ENCODE measurements around the gene CTNNA3. TPM values are rescaled to one million over a fixed set of nuclear protein-coding genes. Genes with fewer than 3 reads are reported as not detected.
A peak's percentile ranks its signal among the peaks of the same experiment; 100 is the strongest.
"Not testable (repeated sequence)": the region's sequence is repeated elsewhere in the genome, so short reads cannot be mapped to it uniquely, and the experiment has no call there.

CTNNA3 gene
- total RNA-seq, 1 donor = not detected

DNA sequence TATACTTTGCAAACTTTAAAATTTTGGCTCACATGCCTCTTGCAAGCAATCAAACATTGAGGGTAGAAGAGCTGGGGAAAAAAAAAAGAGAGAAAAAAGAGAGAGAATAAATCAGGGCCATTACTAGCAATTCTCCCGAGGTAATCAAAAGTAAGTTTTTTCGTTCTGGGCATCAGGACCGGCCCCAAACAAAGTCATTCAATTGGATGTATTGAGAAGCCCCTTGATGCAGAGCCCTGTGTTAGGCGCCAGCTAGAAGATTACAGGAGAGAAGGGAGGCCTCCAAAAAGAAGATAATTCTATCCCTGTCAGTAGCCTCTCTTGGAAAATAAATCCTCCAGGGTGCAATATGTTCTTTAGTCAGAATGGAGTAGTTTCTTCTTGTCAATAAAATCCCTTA is 2.2 kb upstream of the CTNNA3 start:
- no peaks in the 10 kb centered on the region for H3K36me3 ChIP-seq (ENCODE audit: insufficient read depth, low read length)
- H4K20me1 ChIP-seq (ENCODE audit: insufficient read depth, low read length) = no peaks in the 10 kb centered on the region
- H2AFZ ChIP-seq (ENCODE audit: low read length) = no peak overlapping the region
- no peak overlapping the region for H3K4me3 ChIP-seq (ENCODE audit: insufficient read depth, low read length)
- H3K4me2 ChIP-seq (ENCODE audit: insufficient read depth, low read length) = no peak overlapping the region
- peaks cover 11% of the 10 kb centered on the region for H3K27me3 ChIP-seq (ENCODE audit: insufficient read depth, low read length)
- no peaks in the 10 kb centered on the region for H3K4me1 ChIP-seq (ENCODE audit: insufficient read depth, low read length)
- H3K9me3 ChIP-seq (ENCODE audit: low read depth, low read length) = no peaks in the 10 kb centered on the region
- no peak overlapping the region for H3K27ac ChIP-seq (ENCODE audit: low read depth, low read length)
- DNase-seq (ENCODE audit: insufficient read length, low spot score, missing footprints) = no peak
- TF ChIP-seq CTCF (IDR thresholded peaks at IDR 0.05; ENCODE audit: extremely low read depth, low read depth, low read length) = no peak
- no peaks in the 10 kb centered on the region for H3K79me2 ChIP-seq (ENCODE audit: insufficient read depth, low read length)

DNA sequence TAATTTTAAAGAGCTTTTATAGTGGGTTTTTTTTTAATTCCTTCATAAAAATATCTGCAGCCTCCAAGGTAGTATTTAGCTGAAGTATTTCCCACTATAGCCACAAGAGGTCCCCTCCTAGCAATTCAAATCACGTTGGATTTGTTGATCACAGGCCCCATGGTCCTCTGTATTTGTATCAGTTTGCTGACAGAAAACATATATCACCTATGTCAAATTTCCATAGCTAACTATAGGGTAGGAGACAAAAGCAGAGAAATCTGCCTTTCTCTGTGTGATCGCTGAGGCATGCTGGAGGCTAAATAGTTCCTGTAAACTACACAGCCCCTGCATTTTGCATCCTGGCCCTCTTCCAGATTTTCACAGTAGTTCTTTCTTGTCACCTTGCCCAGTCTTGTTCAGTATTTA is 1.7 kb upstream of the CTNNA3 start:
- no peak overlapping the region for H2AFZ ChIP-seq (ENCODE audit: low read length)
- no peaks in the 10 kb centered on the region for H3K9me3 ChIP-seq (ENCODE audit: low read depth, low read length)
- H3K4me1 ChIP-seq (ENCODE audit: insufficient read depth, low read length) = no peaks in the 10 kb centered on the region
- no peak overlapping the region for H3K4me3 ChIP-seq (ENCODE audit: insufficient read depth, low read length)
- no peak for DNase-seq (ENCODE audit: insufficient read length, low spot score, missing footprints)
- no peaks in the 10 kb centered on the region for H4K20me1 ChIP-seq (ENCODE audit: insufficient read depth, low read length)
- no peak overlapping the region for H3K27ac ChIP-seq (ENCODE audit: low read depth, low read length)
- no peak overlapping the region for H3K4me2 ChIP-seq (ENCODE audit: insufficient read depth, low read length)
- H3K27me3 ChIP-seq (ENCODE audit: insufficient read depth, low read length) = peaks cover 11% of the 10 kb centered on the region
- H3K79me2 ChIP-seq (ENCODE audit: insufficient read depth, low read length) = no peaks in the 10 kb centered on the region
- TF ChIP-seq CTCF (IDR thresholded peaks at IDR 0.05; ENCODE audit: extremely low read depth, low read depth, low read length) = peak; percentile 61
- H3K36me3 ChIP-seq (ENCODE audit: insufficient read depth, low read length) = no peaks in the 10 kb centered on the region

GRCh38 chr10:67696679-67697078 is 684 bp upstream of the CTNNA3 start:
- TF ChIP-seq CTCF (IDR thresholded peaks at IDR 0.05; ENCODE audit: extremely low read depth, low read depth, low read length) = no peak

DNA sequence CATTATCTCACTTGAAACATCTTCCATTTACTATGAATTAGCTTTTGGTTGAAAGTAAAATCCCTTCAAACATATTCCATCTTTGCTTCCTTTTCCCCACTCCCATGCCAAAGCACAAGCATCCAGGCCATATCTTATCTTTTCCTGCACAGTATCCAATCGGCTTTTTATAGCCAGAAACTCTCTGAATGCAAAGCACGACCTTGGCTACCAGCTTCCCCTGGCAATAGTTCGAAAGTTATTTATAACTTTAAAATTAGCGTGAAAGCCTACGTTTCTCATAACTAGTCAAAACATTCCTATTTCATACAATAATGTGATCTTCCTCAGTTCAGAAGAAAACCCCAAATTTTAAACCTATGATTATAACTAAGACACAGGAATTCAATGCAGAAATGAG is 440 bp downstream of the CTNNA3 start:
- H3K79me2 ChIP-seq (ENCODE audit: insufficient read depth, low read length) = no peaks in the 10 kb centered on the region
- no peaks in the 10 kb centered on the region for H3K4me1 ChIP-seq (ENCODE audit: insufficient read depth, low read length)
- H3K36me3 ChIP-seq (ENCODE audit: insufficient read depth, low read length) = no peaks in the 10 kb centered on the region
- no peak overlapping the region for H3K4me3 ChIP-seq (ENCODE audit: insufficient read depth, low read length)
- H4K20me1 ChIP-seq (ENCODE audit: insufficient read depth, low read length) = no peaks in the 10 kb centered on the region
- no peaks in the 10 kb centered on the region for H3K9me3 ChIP-seq (ENCODE audit: low read depth, low read length)
- H3K4me2 ChIP-seq (ENCODE audit: insufficient read depth, low read length) = peak overlapping the region; percentile 37
- TF ChIP-seq CTCF (IDR thresholded peaks at IDR 0.05; ENCODE audit: extremely low read depth, low read depth, low read length) = no peak
- H3K27me3 ChIP-seq (ENCODE audit: insufficient read depth, low read length) = peaks cover 11% of the 10 kb centered on the region
- no peak overlapping the region for H3K27ac ChIP-seq (ENCODE audit: low read depth, low read length)
- no peak overlapping the region for H2AFZ ChIP-seq (ENCODE audit: low read length)
- DNase-seq (ENCODE audit: insufficient read length, low spot score, missing footprints) = no peak

More at GRCh38 chr10:67696679-67697078, 684 bp upstream of the CTNNA3 start:
- H2AFZ ChIP-seq (ENCODE audit: low read length) = no peak overlapping the region
- no peak overlapping the region for H3K27ac ChIP-seq (ENCODE audit: low read depth, low read length)
- H3K4me2 ChIP-seq (ENCODE audit: insufficient read depth, low read length) = no peak overlapping the region
- no peak for DNase-seq (ENCODE audit: insufficient read length, low spot score, missing footprints)
- H3K36me3 ChIP-seq (ENCODE audit: insufficient read depth, low read length) = no peaks in the 10 kb centered on the region
- H3K79me2 ChIP-seq (ENCODE audit: insufficient read depth, low read length) = no peaks in the 10 kb centered on the region
- no peaks in the 10 kb centered on the region for H3K4me1 ChIP-seq (ENCODE audit: insufficient read depth, low read length)
- H3K27me3 ChIP-seq (ENCODE audit: insufficient read depth, low read length) = peaks cover 11% of the 10 kb centered on the region
- no peak overlapping the region for H3K4me3 ChIP-seq (ENCODE audit: insufficient read depth, low read length)
- no peaks in the 10 kb centered on the region for H3K9me3 ChIP-seq (ENCODE audit: low read depth, low read length)
- no peaks in the 10 kb centered on the region for H4K20me1 ChIP-seq (ENCODE audit: insufficient read depth, low read length)

GRCh38 chr10:67691861-67692260 is 4.1 kb downstream of the CTNNA3 start:
- DNase-seq (ENCODE audit: insufficient read length, low spot score, missing footprints); H3K27me3 ChIP-seq (ENCODE audit: insufficient read depth, low read length); H4K20me1 ChIP-seq (ENCODE audit: insufficient read depth, low read length); H2AFZ ChIP-seq (ENCODE audit: low read length); H3K4me2 ChIP-seq (ENCODE audit: insufficient read depth, low read length); H3K79me2 ChIP-seq (ENCODE audit: insufficient read depth, low read length); H3K9me3 ChIP-seq (ENCODE audit: low read depth, low read length); H3K36me3 ChIP-seq (ENCODE audit: insufficient read depth, low read length); H3K4me3 ChIP-seq (ENCODE audit: insufficient read depth, low read length); H3K27ac ChIP-seq (ENCODE audit: low read depth, low read length); H3K4me1 ChIP-seq (ENCODE audit: insufficient read depth, low read length): not testable (repeated sequence)

GRCh38 chr10:67690540-67690939 is 5.5 kb downstream of the CTNNA3 start:
- H4K20me1 ChIP-seq (ENCODE audit: insufficient read depth, low read length); DNase-seq (ENCODE audit: insufficient read length, low spot score, missing footprints); H3K79me2 ChIP-seq (ENCODE audit: insufficient read depth, low read length); H3K27ac ChIP-seq (ENCODE audit: low read depth, low read length); H3K9me3 ChIP-seq (ENCODE audit: low read depth, low read length); H2AFZ ChIP-seq (ENCODE audit: low read length); H3K4me2 ChIP-seq (ENCODE audit: insufficient read depth, low read length); H3K4me3 ChIP-seq (ENCODE audit: insufficient read depth, low read length); H3K27me3 ChIP-seq (ENCODE audit: insufficient read depth, low read length); H3K36me3 ChIP-seq (ENCODE audit: insufficient read depth, low read length); H3K4me1 ChIP-seq (ENCODE audit: insufficient read depth, low read length): not testable (repeated sequence)

Data from osteoblast (primary cell).